Measurements from ENCODE around the gene SLC66A2. TPM values are rescaled to one million over a fixed set of nuclear protein-coding genes. Genes with fewer than 3 reads are reported as not detected.
A peak's percentile ranks its signal among the peaks of the same experiment; 100 is the strongest.

SLC66A2 gene
- total and polyA plus RNA-seq, 12 donors = 21.4 to 32.3 (median 25.6) TPM

DNA sequence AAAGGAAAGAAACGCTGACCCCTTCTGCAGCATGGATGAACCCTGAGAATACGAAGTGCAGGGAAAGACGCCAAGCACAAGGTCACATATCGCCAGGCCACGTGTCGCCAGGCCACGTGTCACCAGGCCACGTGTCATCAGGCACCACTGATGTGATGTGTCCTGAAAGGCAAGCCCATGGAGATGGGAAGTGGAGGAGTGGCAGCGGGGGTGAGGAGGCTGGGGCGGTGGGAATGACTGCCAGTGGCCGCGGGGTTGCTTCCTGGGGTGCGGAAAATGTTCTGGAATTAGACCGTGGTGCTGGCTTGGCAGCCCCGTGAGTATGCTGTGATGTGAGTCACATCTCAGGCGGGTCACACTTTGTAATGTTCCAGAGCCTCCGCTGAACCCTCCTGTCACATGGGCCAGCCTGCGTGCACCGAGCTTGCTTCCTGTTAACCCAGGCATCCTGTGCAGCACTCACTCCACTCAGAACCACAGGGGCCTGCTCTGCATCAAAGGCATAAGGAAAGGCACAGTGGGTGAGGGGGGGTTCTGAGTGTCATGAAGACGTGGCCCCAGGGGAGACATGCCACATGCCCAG lies 39.0 kb downstream of the SLC66A2 start:
- Histone ChIP-seq H3K4me1 (peaks cover 0 to 9% (median 0%) of the 10 kb centered on the region in 9 donors), H3K36me3 (peaks cover 0 to 59% (median 17%) of the 10 kb centered on the region in 9 donors), H3K27me3 (no peaks in the 10 kb centered on the region), H3K4me3 (no peak overlapping the region), H3K27ac (no peak overlapping the region), H3K9me3 (no peaks in the 10 kb centered on the region)
- no peak for DNase-seq
- intact Hi-C loops (cut with DNase I) = no loop called here
- peak in 6 of 8 donors; percentile 13 to 61 (median 40) for ATAC-seq
- TF ChIP-seq, protein P1, sequence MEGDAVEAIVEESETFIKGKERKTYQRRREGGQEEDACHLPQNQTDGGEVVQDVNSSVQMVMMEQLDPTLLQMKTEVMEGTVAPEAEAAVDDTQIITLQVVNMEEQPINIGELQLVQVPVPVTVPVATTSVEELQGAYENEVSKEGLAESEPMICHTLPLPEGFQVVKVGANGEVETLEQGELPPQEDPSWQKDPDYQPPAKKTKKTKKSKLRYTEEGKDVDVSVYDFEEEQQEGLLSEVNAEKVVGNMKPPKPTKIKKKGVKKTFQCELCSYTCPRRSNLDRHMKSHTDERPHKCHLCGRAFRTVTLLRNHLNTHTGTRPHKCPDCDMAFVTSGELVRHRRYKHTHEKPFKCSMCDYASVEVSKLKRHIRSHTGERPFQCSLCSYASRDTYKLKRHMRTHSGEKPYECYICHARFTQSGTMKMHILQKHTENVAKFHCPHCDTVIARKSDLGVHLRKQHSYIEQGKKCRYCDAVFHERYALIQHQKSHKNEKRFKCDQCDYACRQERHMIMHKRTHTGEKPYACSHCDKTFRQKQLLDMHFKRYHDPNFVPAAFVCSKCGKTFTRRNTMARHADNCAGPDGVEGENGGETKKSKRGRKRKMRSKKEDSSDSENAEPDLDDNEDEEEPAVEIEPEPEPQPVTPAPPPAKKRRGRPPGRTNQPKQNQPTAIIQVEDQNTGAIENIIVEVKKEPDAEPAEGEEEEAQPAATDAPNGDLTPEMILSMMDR (IDR thresholded peaks at IDR 0.05) = no peak
- 80 to 83% methylated on average over 20 of the region's 20 CpGs for WGBS, 2 donors

DNA sequence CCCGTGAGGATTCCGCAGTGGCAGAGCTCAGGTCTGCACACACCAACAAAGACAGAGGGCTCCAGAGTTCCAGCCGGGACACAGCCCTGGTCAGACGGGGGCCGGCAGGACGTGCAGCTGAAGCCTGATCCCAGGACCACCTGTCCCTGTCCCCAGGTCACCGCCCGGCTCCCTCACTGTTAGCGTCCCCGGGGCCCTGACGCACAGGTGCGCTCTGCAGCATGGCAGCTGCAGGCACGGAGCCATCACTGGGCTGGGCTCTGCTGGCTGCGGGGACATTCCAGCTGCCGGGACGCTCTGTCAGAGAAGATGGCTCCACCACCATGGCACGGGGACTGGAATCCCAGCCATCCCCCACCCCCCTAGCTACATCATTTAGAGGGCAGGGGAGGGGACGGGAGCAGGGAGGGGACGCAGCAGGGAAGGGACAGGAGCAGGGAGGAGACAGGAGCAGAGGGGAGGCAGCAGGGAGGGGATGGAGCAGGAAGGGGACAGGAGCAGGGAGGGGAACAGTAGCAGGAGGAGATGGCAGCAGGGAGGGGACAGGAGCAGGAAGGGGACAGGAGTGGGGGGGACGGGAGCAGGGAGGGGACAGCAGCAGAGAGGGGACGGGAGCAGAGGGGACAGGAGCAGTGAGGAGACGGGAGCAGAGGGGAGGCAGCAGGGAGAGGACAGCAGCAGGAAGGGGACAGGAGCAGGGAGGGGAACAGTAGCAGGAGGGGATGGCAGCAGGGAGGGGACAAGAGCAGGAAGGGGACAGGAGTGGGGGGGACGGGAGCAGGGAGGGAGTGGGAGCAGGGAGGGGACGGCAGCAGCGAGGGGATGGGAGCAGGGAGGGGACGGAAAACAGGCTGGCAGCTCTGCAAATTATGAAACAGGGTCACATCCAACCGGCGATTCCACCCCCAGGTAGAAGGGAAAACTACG lies 39.8 kb downstream of the SLC66A2 start:
- H3K36me3 ChIP-seq = peaks cover 0 to 55% (median 12%) of the 10 kb centered on the region in 9 donors
- H3K4me1 ChIP-seq = peaks cover 0 to 9% (median 0%) of the 10 kb centered on the region in 9 donors
- H3K27ac ChIP-seq = no peak overlapping the region
- intact Hi-C loops (cut with DNase I) = no loop called here
- ATAC-seq (peak in 3 of 8 donors; percentile 15 to 24 (median 16)), DNase-seq (no peak)
- 84 to 89% methylated on average over 27 to 29 of the region's 29 CpGs for WGBS, 2 donors
- no peaks in the 10 kb centered on the region for H3K9me3 ChIP-seq
- H3K27me3 ChIP-seq = no peaks in the 10 kb centered on the region
- TF ChIP-seq, protein P1 (IDR thresholded peaks at IDR 0.05) = no peak
- H3K4me3 ChIP-seq = no peak overlapping the region

DNA sequence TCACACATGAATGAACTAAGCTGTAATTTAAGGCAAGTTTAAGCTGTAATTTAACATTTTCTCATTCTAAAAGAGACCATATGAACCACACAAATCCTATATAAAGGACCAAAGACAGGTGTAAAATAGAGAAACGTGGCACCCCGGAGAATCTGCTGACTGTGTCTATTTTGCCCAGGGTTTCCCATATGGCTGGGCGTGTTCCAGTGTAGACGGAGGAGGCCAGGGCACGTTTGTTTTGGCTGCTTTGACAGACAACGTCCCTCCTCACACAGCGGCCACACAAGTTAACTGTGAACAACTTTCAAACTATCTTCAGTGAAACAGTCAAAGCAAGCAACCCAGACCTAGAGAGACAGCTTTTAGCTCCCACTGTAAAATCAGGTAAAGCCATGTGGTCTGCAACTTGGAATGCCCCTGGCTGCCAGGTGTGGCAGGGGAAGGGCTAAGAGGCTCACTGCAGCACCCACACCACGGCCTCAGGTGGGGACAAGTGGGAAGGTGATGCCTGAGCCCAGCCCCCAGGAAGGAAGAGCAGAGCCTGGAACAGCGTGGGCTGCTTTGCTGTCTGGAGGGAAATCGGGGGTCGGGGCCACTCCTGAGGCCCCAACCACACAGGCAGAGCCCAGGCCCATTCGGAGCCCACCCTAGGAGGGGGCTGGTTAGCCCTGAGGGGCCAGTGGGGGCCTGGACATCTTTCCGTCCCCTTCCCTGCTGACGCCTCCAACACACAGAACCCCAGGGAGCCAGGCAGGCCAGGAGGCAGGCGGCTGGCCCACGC lies 40.7 kb downstream of the SLC66A2 start:
- no peak for DNase-seq
- H3K36me3 ChIP-seq = peaks cover 0 to 49% (median 10%) of the 10 kb centered on the region in 9 donors

More for the DNA sequence above, 40.7 kb downstream of the SLC66A2 start:
- intact Hi-C loops (cut with DNase I) = no loop called here
- no peak for ATAC-seq
- no peaks in the 10 kb centered on the region for H3K27me3 ChIP-seq
- no peaks in the 10 kb centered on the region for H3K9me3 ChIP-seq
- H3K4me3 ChIP-seq = no peak overlapping the region
- WGBS, 2 donors = 89 to 95% methylated on average over 15 to 16 of the region's 16 CpGs
- peaks cover 0 to 9% (median 0%) of the 10 kb centered on the region in 9 donors for H3K4me1 ChIP-seq
- TF ChIP-seq, protein P1 (IDR thresholded peaks at IDR 0.05) = no peak
- no peak overlapping the region for H3K27ac ChIP-seq
